SK-N-SH (cell line): ENCODE results near the gene GULP1. TPM values are rescaled to one million over a fixed set of nuclear protein-coding genes. Genes with fewer than 3 reads are reported as not detected.

Experiments
- CTCF ChIA-PET: fragments of 300-600, 350-600 bp; formaldehyde crosslinking; extraction: SDS; loops from one replicate; lab custom pipeline; 2021; lab: Yijun Ruan, JAX
- POLR2A ChIA-PET: fragments of 350-600 bp; sonication (Branson Sonifier 250); formaldehyde crosslinking; extraction: SDS; loops from one replicate; lab custom pipeline; 2020; ENCODE audit warnings: antibody characterized with exemption, inconsistent platforms; lab: Yijun Ruan, JAX
- DNase-seq: peaks from one replicate; pipeline ENCODE4 v3.0.0; 2012
- H2AFZ ChIP-seq: fragments of 200-600 bp; sonication (generic); 2 replicates; pipeline ENCODE4 v1.8.1; 2016; ENCODE audit warnings: antibody characterized with exemption, mild to moderate bottlenecking, low read depth
- H3F3A ChIP-seq: fragments of 200-600 bp; sonication (generic); replicated peaks from 2 replicates; pipeline ENCODE3; 2016; ENCODE audit warnings: antibody characterized with exemption, mild to moderate bottlenecking; ENCODE audit not compliant: insufficient read depth
- H3K27ac ChIP-seq, 2 experiments: fragments of 200-500 bp in 1 of 2; fragments of 200-600 bp in 1 of 2; sonication (Bioruptor generic) in 1 of 2; sonication (generic), shearing (Covaris generic) in 1 of 2; 2 replicates each; pipeline versions ENCODE4 v1.5.1 to v1.6.1; 2014 to 2016; ENCODE audit warnings: low read depth in 2 of 2, inconsistent platforms in 1 of 2, low read length in 1 of 2, mild to moderate bottlenecking in 1 of 2, mixed read lengths in 1 of 2
- H3K27me3 ChIP-seq: fragments of 200-600 bp; sonication (generic), shearing (Covaris generic); 2 replicates; pipeline ENCODE4 v1.6.1; 2016; ENCODE audit warnings: mixed run types; ENCODE audit not compliant: insufficient read depth
- H3K36me3 ChIP-seq, 2 experiments: fragments of 200-500 bp in 1 of 2; fragments of 200-600 bp in 1 of 2; sonication (Bioruptor generic) in 1 of 2; sonication (generic) in 1 of 2; replicated peaks in 1 of 2; 2 replicates each; pipeline versions ENCODE3 to v1.5.1; 2014 to 2016; ENCODE audit warnings: low read length in 1 of 2, mild to moderate bottlenecking in 1 of 2; ENCODE audit not compliant: insufficient read depth in 2 of 2, control insufficient read depth in 1 of 2
- H3K4me1 ChIP-seq, 2 experiments: fragments of 200-500 bp in 1 of 2; fragments of 200-600 bp in 1 of 2; sonication (Bioruptor generic) in 1 of 2; sonication (generic), shearing (Covaris generic) in 1 of 2; 2 replicates each; pipeline versions ENCODE4 v1.5.1 to v1.6.1; 2014 to 2016; ENCODE audit warnings: low read depth in 1 of 2, low read length in 1 of 2, mixed run types in 1 of 2; ENCODE audit not compliant: insufficient read depth in 2 of 2, control insufficient read depth in 1 of 2
- H3K4me2 ChIP-seq: fragments of 200-600 bp; sonication (generic), shearing (Covaris generic); 2 replicates; pipeline ENCODE4 v1.6.1; 2017; ENCODE audit warnings: mixed run types
- H3K4me3 ChIP-seq, 2 experiments: fragments of 200-500 bp in 1 of 2; fragments of 200-600 bp in 1 of 2; sonication (Bioruptor generic) in 1 of 2; sonication (generic), shearing (Covaris generic) in 1 of 2; 2 replicates each; pipeline versions ENCODE4 v1.5.1 to v1.8.1; 2014 to 2016; ENCODE audit warnings: low read depth in 2 of 2, inconsistent platforms in 1 of 2, low read length in 1 of 2, mild to moderate bottlenecking in 1 of 2, mixed read lengths in 1 of 2, moderate library complexity in 1 of 2
- H3K79me2 ChIP-seq: fragments of 200-600 bp; sonication (generic); 2 replicates; pipeline ENCODE4 v1.8.1; 2017; ENCODE audit warnings: mild to moderate bottlenecking; ENCODE audit not compliant: insufficient read depth
- H3K9ac ChIP-seq: fragments of 200-600 bp; sonication (generic); 2 replicates; pipeline ENCODE4 v1.6.1; 2017; ENCODE audit warnings: mixed run types
- H3K9me2 ChIP-seq: fragments of 200-600 bp; sonication (generic); 2 replicates; pipeline ENCODE4 v1.6.1; 2017; ENCODE audit warnings: mixed run types
- H3K9me3 ChIP-seq: fragments of 200-600 bp; sonication (generic); 2 replicates; pipeline ENCODE4 v1.6.1; 2017; ENCODE audit warnings: mixed run types, mild to moderate bottlenecking, moderate library complexity
- H4K20me1 ChIP-seq: fragments of 200-600 bp; sonication (generic); 2 replicates; pipeline ENCODE4 v1.6.1; 2017; ENCODE audit warnings: mild to moderate bottlenecking, mixed run types; ENCODE audit not compliant: insufficient read depth
- CTCF ChIP-seq: fragments of 200-600 bp; sonication (generic); IDR thresholded peaks from 2 replicates; pipeline ENCODE4 v1.6.1; 2017; ENCODE audit warnings: antibody characterized with exemption, mild to moderate bottlenecking, moderate library complexity
- EZH2phosphoT487 ChIP-seq: fragments of 200-600 bp; sonication (generic); IDR thresholded peaks from 2 replicates; pipeline ENCODE4 v1.6.1; 2017; ENCODE audit warnings: low read depth, mixed run types, mild to moderate bottlenecking, antibody characterized with exemption, moderate library complexity, borderline replicate concordance
- FOXM1 ChIP-seq: IDR thresholded peaks from 2 replicates; pipeline ENCODE4 v1.4.0; 2012; ENCODE audit warnings: low read depth, mild to moderate bottlenecking
- GABPA ChIP-seq: IDR thresholded peaks from 2 replicates; pipeline ENCODE4 v1.4.0; 2012; ENCODE audit warnings: low read depth, mild to moderate bottlenecking
- JUND ChIP-seq: IDR thresholded peaks from 2 replicates; pipeline ENCODE4 v1.4.0; 2012
- MAX ChIP-seq: IDR thresholded peaks from 2 replicates; pipeline ENCODE4 v1.4.0; 2012; ENCODE audit warnings: low read depth
- NFIC ChIP-seq: IDR thresholded peaks from 2 replicates; pipeline ENCODE4 v1.4.0; 2012; ENCODE audit warnings: borderline replicate concordance
- RAD21 ChIP-seq: IDR thresholded peaks from 2 replicates; pipeline ENCODE4 v1.6.1; 2012; ENCODE audit warnings: mild to moderate bottlenecking, low read length
- RCOR1 ChIP-seq: fragments of 150-350 bp; IDR thresholded peaks from 2 replicates; pipeline ENCODE4 v1.6.1; 2017; ENCODE audit warnings: antibody characterized with exemption, low read length
- REST ChIP-seq: IDR thresholded peaks from 2 replicates; pipeline ENCODE4 v1.6.1; 2012; ENCODE audit warnings: mild to moderate bottlenecking, low read depth, low read length, moderate library complexity
- RXRA ChIP-seq: IDR thresholded peaks from 2 replicates; pipeline ENCODE4 v1.4.0; 2012; ENCODE audit warnings: low read depth, mild to moderate bottlenecking, borderline replicate concordance
- SMC3 ChIP-seq: IDR thresholded peaks from 2 replicates; pipeline ENCODE4 v1.6.1; 2012; ENCODE audit warnings: low read depth, low read length, improper control_type of control experiment
- USF1 ChIP-seq: IDR thresholded peaks from 2 replicates; pipeline ENCODE4 v1.4.0; 2012; ENCODE audit warnings: low read depth, borderline replicate concordance
- ZBTB33 ChIP-seq: IDR thresholded peaks from 2 replicates; pipeline ENCODE4 v1.4.0; 2012; ENCODE audit warnings: low read depth, borderline replicate concordance
- polyA plus RNA-seq, 3 experiments: library from polyadenylated mRNA; depleted of rRNA; stranded (reverse); fragments of >200 nt; gene quantifications; 2 replicates each; pipeline ENCODE4 v1.2.3, GENCODE V29; 2012

The GULP1 gene
- polyA plus RNA-seq, 1 of the 3 experiments (the other 2 are of a cell fraction): 33.8 TPM

- Histone ChIP-seq H3K9me2 (no peaks in the 10 kb centered on the region), H3K4me2 (no peak overlapping the region), H2AFZ (peak overlapping the region; percentile 36), H3K27me3 (no peaks in the 10 kb centered on the region), H3K4me1 (no peaks in the 10 kb centered on the region), H3K27ac (no peak overlapping the region), H3K9ac (no peak overlapping the region), H3K9me3 (peaks cover 7% of the 10 kb centered on the region), H3F3A (no peaks in the 10 kb centered on the region), H3K79me2 (no peaks in the 10 kb centered on the region), H4K20me1 (no peaks in the 10 kb centered on the region), H3K4me3 (no peak overlapping the region), H3K36me3 (no peaks in the 10 kb centered on the region)
- TF ChIP-seq RXRA: no peak
- TF ChIP-seq RCOR1: no peak
- TF ChIP-seq JUND: no peak
- TF ChIP-seq EZH2phosphoT487: no peak
- no peak for TF ChIP-seq ZBTB33
- TF ChIP-seq FOXM1: no peak
- no peak for TF ChIP-seq MAX
- no peak for TF ChIP-seq REST
- no peak for TF ChIP-seq RAD21
- TF ChIP-seq GABPA: no peak
- TF ChIP-seq USF1: no peak
- TF ChIP-seq SMC3: no peak
- TF ChIP-seq CTCF: no peak
- no peak for TF ChIP-seq NFIC
- ChIA-PET POLR2A (no interaction called here), CTCF (no interaction called here)
- no peak for DNase-seq
Measured at GRCh38 chr2:188256420-188256819, 35.3 kb upstream of the GULP1 start.
